Neuronal stem cell (in vitro differentiated cells): ENCODE measurements around the gene ACAP2.

Experiments
- DNase-seq: peaks from one replicate; pipeline ENCODE4 v3.0.0-alpha.2; 2013; ENCODE audit warnings: low spot score
- H2AFZ ChIP-seq: one replicate; pipeline ENCODE4 v1.6.1; 2013; ENCODE audit warnings: mild to moderate bottlenecking, low read length, inconsistent platforms
- H2AK5ac ChIP-seq: 2 replicates; pipeline ENCODE4 v1.6.1; 2013; ENCODE audit warnings: low read depth, mild to moderate bottlenecking, inconsistent platforms, low read length, moderate library complexity, mixed read lengths
- H2BK120ac ChIP-seq: 2 replicates; pipeline ENCODE4 v1.6.1; 2013; ENCODE audit warnings: low read depth, mild to moderate bottlenecking, inconsistent platforms, low read length, moderate library complexity, mixed read lengths
- H2BK12ac ChIP-seq: one replicate; pipeline ENCODE4 v1.6.1; 2013; ENCODE audit warnings: low read length, inconsistent platforms
- H2BK15ac ChIP-seq: 2 replicates; pipeline ENCODE4 v1.6.1; 2013; ENCODE audit warnings: mild to moderate bottlenecking, low read length, inconsistent platforms, mixed read lengths
- H2BK5ac ChIP-seq: one replicate; pipeline ENCODE4 v1.6.1; 2013; ENCODE audit warnings: inconsistent platforms, mild to moderate bottlenecking, low read length, moderate library complexity
- H3K14ac ChIP-seq: one replicate; pipeline ENCODE4 v1.6.1; 2013; ENCODE audit warnings: low read length, inconsistent platforms
- H3K18ac ChIP-seq: 2 replicates; pipeline ENCODE4 v1.6.1; 2013; ENCODE audit warnings: low read length, inconsistent platforms
- H3K23ac ChIP-seq: 2 replicates; pipeline ENCODE4 v1.6.1; 2013; ENCODE audit warnings: low read depth, mild to moderate bottlenecking, mixed read lengths, low read length, inconsistent platforms; ENCODE audit not compliant: poor library complexity
- H3K27ac ChIP-seq: replicated peaks from 3 replicates; pipeline ENCODE4 v1.5.1; 2013; ENCODE audit warnings: low read length, inconsistent platforms
- H3K27me3 ChIP-seq, 3 experiments: 2 replicates each; pipeline ENCODE4 v1.6.1; 2013; ENCODE audit warnings: low read length in 3 of 3, mild to moderate bottlenecking in 2 of 3, inconsistent platforms in 1 of 3, low read depth in 1 of 3, mixed read lengths in 1 of 3, moderate library complexity in 1 of 3; ENCODE audit not compliant: control insufficient read depth in 3 of 3, insufficient read depth in 3 of 3
- H3K36me3 ChIP-seq, 2 donors: replicated peaks in 1 of 2; 2 replicates each; pipeline ENCODE4 v1.6.1; 2013; ENCODE audit warnings: low read length in 2 of 2; ENCODE audit not compliant: control insufficient read depth in 2 of 2, insufficient read depth in 2 of 2
- H3K4ac ChIP-seq: 2 replicates; pipeline ENCODE4 v1.6.1; 2013; ENCODE audit warnings: inconsistent platforms, mild to moderate bottlenecking, low read length, moderate library complexity
- H3K4me1 ChIP-seq, 2 donors: 1 replicate in 1 of 2; 2 replicates in 1 of 2; pipeline ENCODE4 v1.6.1; 2013; ENCODE audit warnings: low read length in 2 of 2, low read depth in 1 of 2; ENCODE audit not compliant: control insufficient read depth in 2 of 2, insufficient read depth in 1 of 2
- H3K4me2 ChIP-seq: one replicate; pipeline ENCODE4 v1.6.1; 2013; ENCODE audit warnings: mild to moderate bottlenecking, low read length, inconsistent platforms; ENCODE audit not compliant: insufficient read depth, poor library complexity, severe bottlenecking
- H3K4me3 ChIP-seq, 2 donors: 2 replicates each; pipeline ENCODE4 v1.5.1; 2013; ENCODE audit warnings: low read length in 2 of 2, mild to moderate bottlenecking in 2 of 2, inconsistent platforms in 1 of 2, moderate library complexity in 1 of 2
- H3K79me1 ChIP-seq: one replicate; pipeline ENCODE4 v1.6.1; 2013; ENCODE audit warnings: low read depth, mild to moderate bottlenecking, inconsistent platforms, low read length, moderate library complexity
- H3K9ac ChIP-seq: one replicate; pipeline ENCODE4 v1.6.1; 2013; ENCODE audit warnings: mild to moderate bottlenecking, low read depth, low read length, inconsistent platforms; ENCODE audit not compliant: poor library complexity
- H3K9me3 ChIP-seq, 2 donors: replicated peaks in 1 of 2; 2 replicates each; pipeline versions ENCODE3 to v1.6.1; 2013; ENCODE audit warnings: low read length in 2 of 2, mild to moderate bottlenecking in 2 of 2, inconsistent platforms in 1 of 2, low read depth in 1 of 2, mixed read lengths in 1 of 2, moderate library complexity in 1 of 2; ENCODE audit not compliant: control insufficient read depth in 2 of 2, insufficient read depth in 1 of 2
- H4K8ac ChIP-seq: one replicate; pipeline ENCODE4 v1.6.1; 2013; ENCODE audit warnings: low read depth, mild to moderate bottlenecking, inconsistent platforms, low read length, moderate library complexity
- H4K91ac ChIP-seq: one replicate; pipeline ENCODE4 v1.6.1; 2013; ENCODE audit warnings: low read length, low read depth, mild to moderate bottlenecking, inconsistent platforms; ENCODE audit not compliant: poor library complexity
- WGBS, 2 donors: extraction: QIAGEN DNeasy Blood & Tissue Kit; methylation state at CpG; one replicate each; pipeline ENCODE4 v1.1.7; 2013; ENCODE audit warnings: missing lambda C conversion rate in 2 of 2, mixed read lengths in 1 of 2; ENCODE audit not compliant: insufficient read length in 2 of 2, insufficient replicate concordance in 1 of 2; ENCODE audit errors: extremely low coverage in 2 of 2; 5-methylcytosine and 5-hydroxymethylcytosine counted together

ACAP2 gene

GRCh38 chr3:195238586-195239118, 204.2 kb downstream of the ACAP2 start:
- Histone ChIP-seq H3K4me1 (peaks cover 0 to 2% of the 10 kb centered on the region in 2 donors), H4K91ac (no peak overlapping the region), H3K14ac (no peak overlapping the region), H2BK15ac (no peak overlapping the region), H3K27ac (no peak overlapping the region), H2BK5ac (no peak overlapping the region), H4K8ac (no peak overlapping the region), H2AK5ac (no peak overlapping the region), H3K4me3 (no peak overlapping the region), H3K36me3 (peaks cover 0 to 17% of the 10 kb centered on the region in 2 donors), H2BK12ac (no peak overlapping the region), H3K27me3 (no peaks in the 10 kb centered on the region), H3K18ac (no peak overlapping the region), H3K4me2 (no peak overlapping the region), H3K4ac (no peak overlapping the region), H3K23ac (no peak overlapping the region), H3K9ac (no peak overlapping the region), H3K9me3 (peaks cover 0 to 23% of the 10 kb centered on the region in 2 donors), H2BK120ac (no peak overlapping the region), H3K79me1 (peaks cover 5% of the 10 kb centered on the region), H2AFZ (no peak overlapping the region)
- no CpG with 5 or more reads among the region's 10 CpGs for WGBS, 2 donors
- no peak for DNase-seq

GRCh38 chr3:195238081-195238571, 204.7 kb downstream of the ACAP2 start:
- no peak overlapping the region for H3K23ac ChIP-seq
- DNase-seq = no peak
- H3K27ac ChIP-seq = no peak overlapping the region

GRCh38 chr3:195236801-195237570, 205.8 kb downstream of the ACAP2 start:
- peaks cover 0 to 2% of the 10 kb centered on the region in 2 donors for H3K4me1 ChIP-seq
- no peak overlapping the region for H4K91ac ChIP-seq
- H2AK5ac ChIP-seq = no peak overlapping the region
- DNase-seq = no peak
- no peak overlapping the region for H3K4me2 ChIP-seq
- no peak overlapping the region for H3K27ac ChIP-seq
- H2BK5ac ChIP-seq = peak overlapping the region; percentile 6
- no CpG with 5 or more reads among the region's 10 CpGs for WGBS, 2 donors
- no peaks in the 10 kb centered on the region for H3K27me3 ChIP-seq
- H2AFZ ChIP-seq = no peak overlapping the region
- no peak overlapping the region for H3K4me3 ChIP-seq
- no peak overlapping the region for H2BK120ac ChIP-seq
- H3K79me1 ChIP-seq = peaks cover 5% of the 10 kb centered on the region
- H3K36me3 ChIP-seq = peaks cover 0 to 17% of the 10 kb centered on the region in 2 donors
- no peak overlapping the region for H2BK12ac ChIP-seq
- no peak overlapping the region for H3K4ac ChIP-seq
- H2BK15ac ChIP-seq = no peak overlapping the region
- no peak overlapping the region for H4K8ac ChIP-seq
- H3K23ac ChIP-seq = no peak overlapping the region
- no peak overlapping the region for H3K18ac ChIP-seq
- no peak overlapping the region for H3K14ac ChIP-seq
- peaks cover 0 to 23% of the 10 kb centered on the region in 2 donors for H3K9me3 ChIP-seq
- H3K9ac ChIP-seq = no peak overlapping the region

More at GRCh38 chr3:195238081-195238571, 204.7 kb downstream of the ACAP2 start:
- Histone ChIP-seq H2AFZ (no peak overlapping the region), H2AK5ac (no peak overlapping the region), H3K9ac (no peak overlapping the region), H3K79me1 (peaks cover 5% of the 10 kb centered on the region), H3K18ac (no peak overlapping the region), H3K36me3 (peaks cover 0 to 17% of the 10 kb centered on the region in 2 donors), H3K27me3 (no peaks in the 10 kb centered on the region), H4K8ac (no peak overlapping the region), H2BK5ac (no peak overlapping the region), H2BK15ac (no peak overlapping the region), H3K4ac (no peak overlapping the region), H3K4me3 (no peak overlapping the region), H2BK120ac (no peak overlapping the region), H2BK12ac (no peak overlapping the region), H3K4me2 (no peak overlapping the region), H3K9me3 (peaks cover 0 to 23% of the 10 kb centered on the region in 2 donors), H4K91ac (no peak overlapping the region), H3K14ac (no peak overlapping the region), H3K4me1 (peaks cover 0 to 2% of the 10 kb centered on the region in 2 donors)
- WGBS, 2 donors = no CpG with 5 or more reads among the region's 12 CpGs

- Histone ChIP-seq H3K4ac (no peak overlapping the region), H2BK12ac (no peak overlapping the region), H4K8ac (no peak overlapping the region), H2AFZ (no peak overlapping the region), H3K27me3 (no peaks in the 10 kb centered on the region), H3K23ac (no peak overlapping the region), H3K14ac (no peak overlapping the region), H3K9me3 (peaks cover 0 to 23% of the 10 kb centered on the region in 2 donors), H3K4me3 (no peak overlapping the region), H3K4me2 (no peak overlapping the region), H4K91ac (no peak overlapping the region), H3K27ac (no peak overlapping the region), H2BK5ac (peak overlapping the region; percentile 6), H3K9ac (no peak overlapping the region), H2BK120ac (no peak overlapping the region), H3K18ac (no peak overlapping the region), H2BK15ac (no peak overlapping the region), H3K79me1 (peaks cover 5% of the 10 kb centered on the region), H3K4me1 (peaks cover 0 to 2% of the 10 kb centered on the region in 2 donors), H2AK5ac (no peak overlapping the region), H3K36me3 (peaks cover 0 to 17% of the 10 kb centered on the region in 2 donors)
- WGBS, 2 donors = no CpG with 5 or more reads among the region's 5 CpGs
- DNase-seq = no peak
Observed at GRCh38 chr3:195236076-195236798, 206.6 kb downstream of the ACAP2 start.
